Measurements from ENCODE around the gene ZNF561. TPM values are rescaled to one million over a fixed set of nuclear protein-coding genes. Genes with fewer than 3 reads are reported as not detected.
A peak's percentile ranks its signal among the peaks of the same experiment; 100 is the strongest.

Gene ZNF561
- total RNA-seq, 2 donors from 2014 or later = 13.6 to 15.2 TPM

DNA sequence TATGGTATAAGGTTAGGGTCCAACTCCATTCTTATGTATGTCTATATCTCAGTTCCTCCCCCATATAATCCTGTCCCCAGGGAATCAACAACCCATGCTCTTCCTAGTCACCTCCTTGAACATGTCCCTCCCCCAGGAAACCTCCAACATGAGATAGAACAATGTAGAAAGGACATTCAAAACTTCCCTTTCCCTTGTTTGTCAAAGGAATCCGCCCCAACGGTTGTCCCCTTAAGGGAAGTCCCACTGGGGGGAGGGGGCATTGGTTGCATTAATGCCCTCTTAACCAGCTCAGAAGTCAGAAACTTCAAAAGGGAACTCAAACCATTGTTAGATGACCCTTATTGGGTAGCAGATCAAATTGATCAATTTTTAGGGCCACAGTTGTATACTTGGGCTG is 6.8 kb upstream of the ZNF561 start:
- DNase-seq (ENCODE audit: low spot score) = no peak
- no peaks in the 10 kb centered on the region for H3K9me3 ChIP-seq
- peaks cover 0 to 4% of the 10 kb centered on the region in 2 donors for H3K4me1 ChIP-seq
- H3K27me3 ChIP-seq = no peaks in the 10 kb centered on the region
- TF ChIP-seq, protein P1, sequence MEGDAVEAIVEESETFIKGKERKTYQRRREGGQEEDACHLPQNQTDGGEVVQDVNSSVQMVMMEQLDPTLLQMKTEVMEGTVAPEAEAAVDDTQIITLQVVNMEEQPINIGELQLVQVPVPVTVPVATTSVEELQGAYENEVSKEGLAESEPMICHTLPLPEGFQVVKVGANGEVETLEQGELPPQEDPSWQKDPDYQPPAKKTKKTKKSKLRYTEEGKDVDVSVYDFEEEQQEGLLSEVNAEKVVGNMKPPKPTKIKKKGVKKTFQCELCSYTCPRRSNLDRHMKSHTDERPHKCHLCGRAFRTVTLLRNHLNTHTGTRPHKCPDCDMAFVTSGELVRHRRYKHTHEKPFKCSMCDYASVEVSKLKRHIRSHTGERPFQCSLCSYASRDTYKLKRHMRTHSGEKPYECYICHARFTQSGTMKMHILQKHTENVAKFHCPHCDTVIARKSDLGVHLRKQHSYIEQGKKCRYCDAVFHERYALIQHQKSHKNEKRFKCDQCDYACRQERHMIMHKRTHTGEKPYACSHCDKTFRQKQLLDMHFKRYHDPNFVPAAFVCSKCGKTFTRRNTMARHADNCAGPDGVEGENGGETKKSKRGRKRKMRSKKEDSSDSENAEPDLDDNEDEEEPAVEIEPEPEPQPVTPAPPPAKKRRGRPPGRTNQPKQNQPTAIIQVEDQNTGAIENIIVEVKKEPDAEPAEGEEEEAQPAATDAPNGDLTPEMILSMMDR (IDR thresholded peaks at IDR 0.05) = no peak
- H3K4me3 ChIP-seq = no peak overlapping the region
- no peak overlapping the region for H3K27ac ChIP-seq
- H3K36me3 ChIP-seq = peaks cover 7% of the 10 kb centered on the region

DNA sequence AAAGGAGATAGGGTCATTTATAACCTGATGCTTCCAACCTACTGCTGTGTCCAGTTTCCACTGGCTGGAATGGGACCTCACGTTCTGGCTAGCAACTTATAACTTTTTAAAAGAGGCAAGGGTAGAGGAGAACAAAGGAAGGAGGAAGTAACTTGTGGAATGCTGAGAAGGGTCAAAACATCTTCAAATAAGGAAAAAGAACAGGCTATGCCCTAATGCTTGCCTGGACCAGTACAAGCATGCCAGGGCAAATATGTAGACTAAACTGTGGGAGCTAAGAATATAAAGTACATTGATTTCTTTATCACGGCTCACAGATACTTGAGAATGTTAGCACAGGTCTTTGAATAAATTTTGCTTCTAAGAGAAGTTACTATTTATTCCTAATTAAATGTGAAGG is 1.5 kb upstream of the ZNF561 start:
- Histone ChIP-seq H3K4me1 (peaks cover 0 to 22% of the 10 kb centered on the region in 2 donors), H3K36me3 (peaks cover 18% of the 10 kb centered on the region), H3K27ac (no peak overlapping the region), H3K27me3 (no peaks in the 10 kb centered on the region), H3K4me3 (no peak overlapping the region), H3K9me3 (no peaks in the 10 kb centered on the region)
- DNase-seq (ENCODE audit: low spot score) = no peak
- TF ChIP-seq, protein P1 (IDR thresholded peaks at IDR 0.05) = no peak

DNA sequence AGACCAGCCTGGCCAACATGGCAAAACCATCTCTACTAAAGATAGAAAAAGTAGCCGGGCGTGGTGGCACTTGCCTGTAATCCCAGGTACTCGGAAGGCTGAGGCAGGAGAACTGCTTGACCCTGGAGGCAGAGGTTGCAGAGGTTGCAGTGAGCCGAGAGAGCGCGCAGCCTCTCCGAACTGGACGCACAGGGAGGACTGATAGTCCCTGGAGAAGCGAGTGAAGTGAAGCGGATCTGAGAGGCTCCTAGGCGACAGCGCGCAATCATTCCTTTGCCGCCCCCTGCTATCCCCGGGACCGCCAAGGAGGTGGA is 233 bp downstream of the ZNF561 start:
- no peak for DNase-seq (ENCODE audit: low spot score)
- TF ChIP-seq, protein P1 (IDR thresholded peaks at IDR 0.05) = no peak
- H3K27ac ChIP-seq = peak overlapping the region; percentile 92 to 93
- H3K27me3 ChIP-seq = no peaks in the 10 kb centered on the region
- peaks cover 36% of the 10 kb centered on the region for H3K36me3 ChIP-seq
- H3K9me3 ChIP-seq = no peaks in the 10 kb centered on the region
- H3K4me1 ChIP-seq = peaks cover 0 to 18% of the 10 kb centered on the region in 2 donors
- peak overlapping the region; percentile 90 to 93 for H3K4me3 ChIP-seq

DNA sequence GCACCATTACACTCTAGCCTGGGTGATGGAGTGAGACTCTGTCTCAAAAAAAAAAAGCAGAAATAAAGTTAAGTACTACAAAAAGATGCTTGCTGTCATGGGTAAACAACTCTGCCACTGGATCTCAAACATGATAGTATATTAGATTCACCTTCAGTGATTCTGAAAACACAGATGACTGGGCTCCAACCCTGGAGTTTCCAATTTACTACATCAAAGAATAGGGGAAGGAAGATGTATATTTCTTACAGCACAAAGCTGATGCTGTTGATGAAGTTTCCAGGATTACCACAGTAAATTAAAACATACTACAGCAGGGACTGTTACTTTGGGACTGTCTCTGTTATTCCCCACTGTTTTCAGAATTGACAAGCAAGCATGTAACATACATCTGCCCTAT is 5.2 kb downstream of the ZNF561 start:
- Histone ChIP-seq H3K4me3 (no peak overlapping the region), H3K27ac (no peak overlapping the region), H3K27me3 (no peaks in the 10 kb centered on the region), H3K4me1 (peaks cover 0 to 9% of the 10 kb centered on the region in 2 donors), H3K9me3 (peaks cover 13 to 27% of the 10 kb centered on the region in 2 donors), H3K36me3 (peaks cover 85% of the 10 kb centered on the region)
- TF ChIP-seq, protein P1 (IDR thresholded peaks at IDR 0.05) = no peak
- DNase-seq (ENCODE audit: low spot score) = no peak

DNA sequence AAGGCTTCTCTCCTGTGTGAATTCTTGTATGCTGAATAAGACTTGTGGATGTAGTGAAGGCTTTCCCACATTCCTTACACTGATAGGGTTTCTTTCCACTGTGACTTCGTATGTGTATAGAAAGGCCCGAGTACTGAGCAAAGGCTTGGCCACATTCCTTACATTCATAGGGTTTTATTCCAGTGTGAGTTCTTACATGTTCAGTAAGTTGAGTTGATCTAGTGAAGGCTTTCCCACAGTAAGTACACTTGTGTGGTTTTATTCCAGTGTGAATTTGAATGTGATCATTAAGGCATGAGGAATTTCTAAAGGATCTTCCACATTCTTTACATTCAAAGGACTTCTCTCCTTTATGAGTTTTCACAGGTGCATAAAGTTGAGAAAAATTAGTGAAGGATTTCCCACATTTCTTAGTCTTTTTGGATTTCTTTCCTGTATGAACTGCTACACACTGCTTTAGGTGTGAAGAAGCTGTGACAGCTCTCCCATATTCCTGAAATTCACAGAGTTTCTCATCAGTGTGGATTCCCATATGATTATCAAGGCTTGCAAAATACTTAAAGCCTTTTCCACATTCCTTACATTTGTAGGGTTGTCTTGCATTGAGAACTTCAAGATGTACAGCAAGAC is 10.4 kb downstream of the ZNF561 start:
- TF ChIP-seq, protein P1 (IDR thresholded peaks at IDR 0.05) = no peak
- no peaks in the 10 kb centered on the region for H3K27me3 ChIP-seq
- no peak for DNase-seq (ENCODE audit: low spot score)
- no peak overlapping the region for H3K4me3 ChIP-seq
- peaks cover 70% of the 10 kb centered on the region for H3K36me3 ChIP-seq
- no peak overlapping the region for H3K27ac ChIP-seq
- no peaks in the 10 kb centered on the region for H3K4me1 ChIP-seq
- H3K9me3 ChIP-seq = peaks cover 21 to 54% of the 10 kb centered on the region in 2 donors

DNA sequence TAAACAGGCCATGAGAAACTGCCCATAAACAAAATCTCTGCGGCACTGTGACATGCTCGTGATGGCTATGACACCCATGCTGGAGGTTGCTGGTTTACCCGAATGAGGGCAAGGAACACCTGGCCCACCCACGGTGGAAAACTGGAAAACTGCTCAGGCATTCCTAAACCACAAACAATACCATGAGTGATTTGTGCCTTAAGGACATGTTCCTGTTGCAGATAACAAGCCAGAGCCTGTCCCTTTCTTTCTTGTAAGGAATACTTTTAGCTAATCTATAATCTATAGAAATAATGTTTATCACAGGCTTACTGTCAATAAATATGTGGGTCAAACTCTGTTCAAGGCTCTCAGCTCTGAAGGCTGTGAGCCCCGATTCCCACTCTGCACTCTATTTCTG is 12.1 kb downstream of the ZNF561 start:
- TF ChIP-seq, protein P1 (IDR thresholded peaks at IDR 0.05) = no peak
- peaks cover 53% of the 10 kb centered on the region for H3K36me3 ChIP-seq
- peaks cover 21 to 54% of the 10 kb centered on the region in 2 donors for H3K9me3 ChIP-seq

More for the DNA sequence above, 12.1 kb downstream of the ZNF561 start:
- Histone ChIP-seq H3K4me3 (no peak overlapping the region), H3K27me3 (no peaks in the 10 kb centered on the region), H3K27ac (no peak overlapping the region), H3K4me1 (no peaks in the 10 kb centered on the region)
- no peak for DNase-seq (ENCODE audit: low spot score)

All from right atrium auricular region (tissue), 2 donors.